GM12878 (cell line): Measurements from ENCODE around the gene MARCHF10. TPM values are rescaled to one million over a fixed set of nuclear protein-coding genes. Genes with fewer than 3 reads are reported as not detected.

Experiments used
- ATAC-seq: fragments of 200-7000 bp; cut with Tn5 transposase; 3 replicates; pipeline ENCODE4 v1.9.1; 2020; ENCODE audit warnings: mild to moderate bottlenecking, moderate library complexity
- BruUV-seq: library from RNA; stranded (reverse); fragments of 400-500 nt; replicated peaks from 2 replicates; lab custom pipeline; 2021; lab: Mats Ljungman, UMichigan
- CTCF ChIA-PET: fragments of 300-600 bp; sonication (Branson Sonifier 250); formaldehyde crosslinking; extraction: SDS; loops from one replicate; lab custom pipeline; 2021; ENCODE audit warnings: inconsistent platforms; lab: Yijun Ruan, JAX
- POLR2A ChIA-PET: fragments of 350-600 bp; formaldehyde crosslinking; extraction: SDS; loops from one replicate; lab custom pipeline; 2021; ENCODE audit warnings: inconsistent platforms; lab: Charles Lee
- RAD21 ChIA-PET: fragments of 300-600 bp; sonication (Branson Sonifier 250); formaldehyde crosslinking; loops from one replicate; lab custom pipeline; 2023; ENCODE audit warnings: antibody characterized with exemption; ENCODE audit not compliant: unreplicated experiment; lab: Charles Lee
- SMC1A ChIA-PET: fragments of 300-600 bp; sonication (Branson Sonifier 250); formaldehyde crosslinking; loops from one replicate; lab custom pipeline; 2023; ENCODE audit not compliant: unreplicated experiment, uncharacterized antibody; lab: Charles Lee
- DNase-seq: peaks from one replicate; pipeline ENCODE4 v3.0.0-alpha.2; 2011; ENCODE audit warnings: low read depth, low spot score
- FAIRE-seq: peaks from 3 replicates; lab custom pipeline; 2011; peaks lifted over from hg19 to GRCh38; lab: Jason Lieb, UNC
- H2AFZ ChIP-seq: 2 replicates; pipeline ENCODE4 v1.6.0; 2011; ENCODE audit warnings: low read depth, low read length, control low read depth; ENCODE audit not compliant: control insufficient read depth
- H3K27ac ChIP-seq: 2 replicates; pipeline ENCODE4 v1.5.1; 2011; ENCODE audit warnings: control low read depth; ENCODE audit not compliant: control insufficient read depth, insufficient read depth
- H3K27me3 ChIP-seq, 2 experiments: replicated peaks in 1 of 2; 2 replicates each; pipeline versions ENCODE4 v1.6.0 to v1.6.1; 2011; ENCODE audit warnings: low read length in 1 of 2; ENCODE audit not compliant: control insufficient read depth in 2 of 2, insufficient read depth in 2 of 2
- H3K36me3 ChIP-seq, 2 experiments: 2 replicates each; pipeline ENCODE4 v1.5.1; 2011; ENCODE audit warnings: low read length in 1 of 2; ENCODE audit not compliant: control insufficient read depth in 2 of 2, insufficient read depth in 2 of 2
- H3K4me1 ChIP-seq: 2 replicates; pipeline ENCODE4 v1.6.1; 2011; ENCODE audit warnings: mild to moderate bottlenecking, low read length, moderate library complexity, mixed read lengths; ENCODE audit not compliant: control insufficient read depth, insufficient read depth
- H3K4me2 ChIP-seq: 2 replicates; pipeline ENCODE4 v1.6.0; 2011; ENCODE audit warnings: control low read depth; ENCODE audit not compliant: control insufficient read depth, insufficient read depth
- H3K4me3 ChIP-seq: fragments of 200-600 bp; sonication (generic); 2 replicates; pipeline ENCODE4 v1.5.1; 2016
- H3K79me2 ChIP-seq: 2 replicates; pipeline ENCODE4 v1.6.0; 2011; ENCODE audit warnings: low read length; ENCODE audit not compliant: control insufficient read depth, insufficient read depth
- H3K9ac ChIP-seq: 2 replicates; pipeline ENCODE4 v1.8.0; 2011; ENCODE audit warnings: low read length, control low read depth, mixed read lengths; ENCODE audit not compliant: control insufficient read depth, insufficient read depth
- H3K9me3 ChIP-seq: replicated peaks from 3 replicates; pipeline ENCODE4 v1.5.1; 2011; ENCODE audit warnings: mild to moderate bottlenecking, low read length; ENCODE audit not compliant: control insufficient read depth, insufficient read depth
- H4K20me1 ChIP-seq: 2 replicates; pipeline ENCODE4 v1.6.0; 2011; ENCODE audit not compliant: control insufficient read depth, insufficient read depth
- CHD4 ChIP-seq: fragments of 200-600 bp; sonication (generic); IDR thresholded peaks from 2 replicates; pipeline ENCODE4 v1.6.1; 2016; ENCODE audit warnings: mild to moderate bottlenecking
- EZH2 ChIP-seq: IDR thresholded peaks from 2 replicates; pipeline ENCODE4 v1.6.1; 2012; ENCODE audit warnings: low read depth, mild to moderate bottlenecking, control low read depth, inconsistent platforms, low read length, borderline replicate concordance; ENCODE audit not compliant: control insufficient read depth
- HDAC2 ChIP-seq: fragments of 200-600 bp; sonication (generic); IDR thresholded peaks from 2 replicates; pipeline ENCODE4 v1.6.1; 2017
- MEF2A ChIP-seq: IDR thresholded peaks from 2 replicates; pipeline ENCODE4 v1.6.1; 2011; ENCODE audit warnings: low read depth, mild to moderate bottlenecking, low read length, moderate library complexity; ENCODE audit not compliant: insufficient read depth
- NR2C2 ChIP-seq: IDR thresholded peaks from 2 replicates; pipeline ENCODE4 v1.6.1; 2011; ENCODE audit warnings: borderline replicate concordance, low read depth; ENCODE audit not compliant: control insufficient read depth, insufficient read length
- NRF1 ChIP-seq: conservative IDR thresholded peaks from 2 replicates; pipeline ENCODE4 v1.6.1; 2011; ENCODE audit warnings: mild to moderate bottlenecking, low read depth, low read length, improper control_type of control experiment
- WGBS: methylation state at CpG from one replicate; pipeline ENCODE4 v1.1.6; 2016; ENCODE audit warnings: low lambda C conversion rate; ENCODE audit not compliant: insufficient replicate concordance, insufficient coverage; ENCODE audit errors: missing lambda C conversion rate; 5-methylcytosine and 5-hydroxymethylcytosine counted together
- in situ Hi-C: fragments of 300-500 bp; cut with MboI; formaldehyde crosslinking; loops from 9 replicates; pipeline ENCODE4 v1.14.3; 2018; ENCODE audit warnings: mixed read lengths
- intact Hi-C: fragments of 100-400 bp; cut with micrococcal nuclease; formaldehyde crosslinking; loops from one replicate; pipeline ENCODE4 v1.14.2; 2022; ENCODE audit not compliant: unreplicated experiment
- polyA plus RNA-seq, 11 experiments: library from polyadenylated mRNA; depleted of rRNA in 4 of 11; unstranded in 6 of 11; stranded (reverse) in 5 of 11; fragments of >200 nt; fragmentation: Nextera tagmentation in 4 of 11; fragmentation: Illumina TruSeq in 1 of 11; extraction: Ambion mirVana in 4 of 11; extraction: Trizol in 1 of 11; gene quantifications; 1 replicate in 1 of 11; 2 replicates in 10 of 11; pipeline versions ENCODE4 v1.2.1 to v1.2.3, GENCODE V29; 2011 to 2016; ENCODE audit warnings: inconsistent platforms in 2 of 11, missing spikeins in 2 of 11, low read depth in 1 of 11
- total RNA-seq, 4 experiments: library from RNA; depleted of rRNA in 3 of 4; stranded (reverse); fragments of >200 nt in 3 of 4; fragmentation: Illumina TruSeq in 1 of 4; extraction: Trizol in 1 of 4; gene quantifications; 2 replicates each; pipeline versions ENCODE4 v1.2.1 to v1.2.3, GENCODE V29; 2013 to 2021
- TF ChIP-seq, protein P1 (sequence below): fragments of 450-650 bp; formaldehyde crosslinking; IDR thresholded peaks from 2 replicates; pipeline ENCODE4 v1.4.0; 2020; ENCODE audit warnings: mild to moderate bottlenecking, moderate library complexity
- TF ChIP-seq, protein P2 (sequence below): IDR thresholded peaks from 2 replicates; pipeline ENCODE4 v1.6.1; 2012; ENCODE audit warnings: low read depth, low read length, improper control_type of control experiment
- TF ChIP-seq, protein P3 (sequence below): fragments of 450-650 bp; formaldehyde crosslinking; IDR thresholded peaks from 2 replicates; pipeline ENCODE4 v1.4.0; 2022; ENCODE audit warnings: mild to moderate bottlenecking, moderate library complexity
- TF ChIP-seq, protein P4 (sequence below): fragments of 450-650 bp; IDR thresholded peaks from 2 replicates; pipeline ENCODE4 v1.6.1; 2014; ENCODE audit warnings: mild to moderate bottlenecking
- TF ChIP-seq, protein P5 (sequence below): IDR thresholded peaks from 2 replicates; pipeline ENCODE4 v1.6.1; 2011; ENCODE audit warnings: borderline replicate concordance, low read depth, mild to moderate bottlenecking, moderate library complexity, mixed read lengths, low read length; ENCODE audit not compliant: insufficient read depth; ENCODE audit errors: extremely low read length

MARCHF10 gene
- total and polyA plus RNA-seq, 10 of the 15 experiments (the other 5 are each of a cell fraction or from before 2014, with no cell fraction given), result 0.11 to 0.24 TPM; not detected in 8

DNA sequence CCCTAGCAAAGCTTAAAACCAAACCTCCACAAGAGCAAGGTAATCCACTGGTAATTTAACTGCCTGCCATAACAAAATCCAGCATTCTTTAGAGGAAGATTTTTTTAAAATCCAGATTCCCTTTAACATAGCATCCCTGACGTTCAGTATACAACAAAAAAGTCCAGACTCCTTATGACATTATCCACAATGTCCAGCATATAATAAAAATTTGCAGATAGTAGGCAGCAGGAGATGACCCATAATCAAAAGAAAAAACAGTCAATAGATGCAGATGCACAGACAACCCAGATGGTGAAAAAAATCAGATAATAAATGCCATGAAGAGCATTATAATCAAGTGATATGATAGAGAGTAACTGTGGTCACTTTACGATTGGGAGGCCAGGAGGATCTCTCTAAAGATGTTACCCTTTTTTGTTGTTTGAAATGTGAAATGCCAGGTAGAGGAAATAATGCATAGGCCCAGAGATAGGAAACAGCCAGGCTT, 147.4 kb downstream of the MARCHF10 start:
- no peaks in the 10 kb centered on the region for H3K79me2 ChIP-seq
- H3K4me2 ChIP-seq, result no peak overlapping the region
- no peak overlapping the region for H3K27ac ChIP-seq
- in situ Hi-C loops, result no loop called here
- ChIA-PET SMC1A (no interaction called here), RAD21 (no interaction called here), POLR2A (no interaction called here), CTCF (no interaction called here)
- no TSS peak for BruUV-seq
- no peaks in the 10 kb centered on the region for H4K20me1 ChIP-seq
- H3K4me3 ChIP-seq, result no peak overlapping the region
- no peaks in the 10 kb centered on the region for H3K4me1 ChIP-seq
- peaks cover 6% of the 10 kb centered on the region; the same call in 2 of the 3 replicates for H3K9me3 ChIP-seq
- H3K9ac ChIP-seq, result no peak overlapping the region
- no peak for FAIRE-seq
- WGBS, result 68% methylated on average over 2 of the region's 2 CpGs
- ATAC-seq, result no peak
- H2AFZ ChIP-seq, result no peak overlapping the region
- H3K36me3 ChIP-seq, result no peaks in the 10 kb centered on the region
- DNase-seq, result no peak
- intact Hi-C loops, result no loop called here
- no peaks in the 10 kb centered on the region; a peak in 1 of 4 replicates for H3K27me3 ChIP-seq
- TF ChIP-seq, protein P1, sequence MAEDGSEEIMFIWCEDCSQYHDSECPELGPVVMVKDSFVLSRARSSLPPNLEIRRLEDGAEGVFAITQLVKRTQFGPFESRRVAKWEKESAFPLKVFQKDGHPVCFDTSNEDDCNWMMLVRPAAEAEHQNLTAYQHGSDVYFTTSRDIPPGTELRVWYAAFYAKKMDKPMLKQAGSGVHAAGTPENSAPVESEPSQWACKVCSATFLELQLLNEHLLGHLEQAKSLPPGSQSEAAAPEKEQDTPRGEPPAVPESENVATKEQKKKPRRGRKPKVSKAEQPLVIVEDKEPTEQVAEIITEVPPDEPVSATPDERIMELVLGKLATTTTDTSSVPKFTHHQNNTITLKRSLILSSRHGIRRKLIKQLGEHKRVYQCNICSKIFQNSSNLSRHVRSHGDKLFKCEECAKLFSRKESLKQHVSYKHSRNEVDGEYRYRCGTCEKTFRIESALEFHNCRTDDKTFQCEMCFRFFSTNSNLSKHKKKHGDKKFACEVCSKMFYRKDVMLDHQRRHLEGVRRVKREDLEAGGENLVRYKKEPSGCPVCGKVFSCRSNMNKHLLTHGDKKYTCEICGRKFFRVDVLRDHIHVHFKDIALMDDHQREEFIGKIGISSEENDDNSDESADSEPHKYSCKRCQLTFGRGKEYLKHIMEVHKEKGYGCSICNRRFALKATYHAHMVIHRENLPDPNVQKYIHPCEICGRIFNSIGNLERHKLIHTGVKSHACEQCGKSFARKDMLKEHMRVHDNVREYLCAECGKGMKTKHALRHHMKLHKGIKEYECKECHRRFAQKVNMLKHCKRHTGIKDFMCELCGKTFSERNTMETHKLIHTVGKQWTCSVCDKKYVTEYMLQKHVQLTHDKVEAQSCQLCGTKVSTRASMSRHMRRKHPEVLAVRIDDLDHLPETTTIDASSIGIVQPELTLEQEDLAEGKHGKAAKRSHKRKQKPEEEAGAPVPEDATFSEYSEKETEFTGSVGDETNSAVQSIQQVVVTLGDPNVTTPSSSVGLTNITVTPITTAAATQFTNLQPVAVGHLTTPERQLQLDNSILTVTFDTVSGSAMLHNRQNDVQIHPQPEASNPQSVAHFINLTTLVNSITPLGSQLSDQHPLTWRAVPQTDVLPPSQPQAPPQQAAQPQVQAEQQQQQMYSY (CRISPR knock-in tag), result no peak
- no peak for TF ChIP-seq NR2C2
- TF ChIP-seq, protein P2, sequence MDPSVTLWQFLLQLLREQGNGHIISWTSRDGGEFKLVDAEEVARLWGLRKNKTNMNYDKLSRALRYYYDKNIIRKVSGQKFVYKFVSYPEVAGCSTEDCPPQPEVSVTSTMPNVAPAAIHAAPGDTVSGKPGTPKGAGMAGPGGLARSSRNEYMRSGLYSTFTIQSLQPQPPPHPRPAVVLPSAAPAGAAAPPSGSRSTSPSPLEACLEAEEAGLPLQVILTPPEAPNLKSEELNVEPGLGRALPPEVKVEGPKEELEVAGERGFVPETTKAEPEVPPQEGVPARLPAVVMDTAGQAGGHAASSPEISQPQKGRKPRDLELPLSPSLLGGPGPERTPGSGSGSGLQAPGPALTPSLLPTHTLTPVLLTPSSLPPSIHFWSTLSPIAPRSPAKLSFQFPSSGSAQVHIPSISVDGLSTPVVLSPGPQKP, result no peak
- no peak for TF ChIP-seq CHD4
- TF ChIP-seq, protein P3, sequence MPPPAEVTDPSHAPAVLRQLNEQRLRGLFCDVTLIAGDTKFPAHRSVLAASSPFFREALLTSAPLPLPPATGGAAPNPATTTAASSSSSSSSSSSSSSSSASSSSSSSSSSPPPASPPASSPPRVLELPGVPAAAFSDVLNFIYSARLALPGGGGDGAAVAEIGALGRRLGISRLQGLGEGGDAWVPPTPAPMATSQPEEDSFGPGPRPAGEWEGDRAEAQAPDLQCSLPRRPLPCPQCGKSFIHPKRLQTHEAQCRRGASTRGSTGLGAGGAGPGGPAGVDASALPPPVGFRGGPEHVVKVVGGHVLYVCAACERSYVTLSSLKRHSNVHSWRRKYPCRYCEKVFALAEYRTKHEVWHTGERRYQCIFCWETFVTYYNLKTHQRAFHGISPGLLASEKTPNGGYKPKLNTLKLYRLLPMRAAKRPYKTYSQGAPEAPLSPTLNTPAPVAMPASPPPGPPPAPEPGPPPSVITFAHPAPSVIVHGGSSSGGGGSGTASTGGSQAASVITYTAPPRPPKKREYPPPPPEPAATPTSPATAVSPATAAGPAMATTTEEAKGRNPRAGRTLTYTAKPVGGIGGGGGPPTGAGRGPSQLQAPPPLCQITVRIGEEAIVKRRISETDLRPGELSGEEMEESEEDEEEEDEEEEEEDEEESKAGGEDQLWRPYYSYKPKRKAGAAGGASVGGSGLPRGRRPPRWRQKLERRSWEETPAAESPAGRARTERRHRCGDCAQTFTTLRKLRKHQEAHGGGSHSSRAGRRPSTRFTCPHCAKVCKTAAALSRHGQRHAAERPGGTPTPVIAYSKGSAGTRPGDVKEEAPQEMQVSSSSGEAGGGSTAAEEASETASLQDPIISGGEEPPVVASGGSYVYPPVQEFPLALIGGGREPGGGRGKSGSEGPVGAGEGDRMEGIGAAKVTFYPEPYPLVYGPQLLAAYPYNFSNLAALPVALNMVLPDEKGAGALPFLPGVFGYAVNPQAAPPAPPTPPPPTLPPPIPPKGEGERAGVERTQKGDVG (CRISPR knock-in tag), result no peak
- TF ChIP-seq HDAC2, result no peak
- TF ChIP-seq, protein P4, sequence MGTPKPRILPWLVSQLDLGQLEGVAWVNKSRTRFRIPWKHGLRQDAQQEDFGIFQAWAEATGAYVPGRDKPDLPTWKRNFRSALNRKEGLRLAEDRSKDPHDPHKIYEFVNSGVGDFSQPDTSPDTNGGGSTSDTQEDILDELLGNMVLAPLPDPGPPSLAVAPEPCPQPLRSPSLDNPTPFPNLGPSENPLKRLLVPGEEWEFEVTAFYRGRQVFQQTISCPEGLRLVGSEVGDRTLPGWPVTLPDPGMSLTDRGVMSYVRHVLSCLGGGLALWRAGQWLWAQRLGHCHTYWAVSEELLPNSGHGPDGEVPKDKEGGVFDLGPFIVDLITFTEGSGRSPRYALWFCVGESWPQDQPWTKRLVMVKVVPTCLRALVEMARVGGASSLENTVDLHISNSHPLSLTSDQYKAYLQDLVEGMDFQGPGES, result no peak
- TF ChIP-seq, protein P5, sequence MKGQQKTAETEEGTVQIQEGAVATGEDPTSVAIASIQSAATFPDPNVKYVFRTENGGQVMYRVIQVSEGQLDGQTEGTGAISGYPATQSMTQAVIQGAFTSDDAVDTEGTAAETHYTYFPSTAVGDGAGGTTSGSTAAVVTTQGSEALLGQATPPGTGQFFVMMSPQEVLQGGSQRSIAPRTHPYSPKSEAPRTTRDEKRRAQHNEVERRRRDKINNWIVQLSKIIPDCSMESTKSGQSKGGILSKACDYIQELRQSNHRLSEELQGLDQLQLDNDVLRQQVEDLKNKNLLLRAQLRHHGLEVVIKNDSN, result no peak
- no peak for TF ChIP-seq EZH2
- no peak for TF ChIP-seq MEF2A
- TF ChIP-seq NRF1, result no peak
